CD4-positive, CD25-positive, alpha-beta regulatory T cell (primary cell): ENCODE results near the gene OVCH2. TPM values are rescaled to one million over a fixed set of nuclear protein-coding genes. Genes with fewer than 3 reads are reported as not detected.

Source experiments
- ATAC-seq, 2 donors: fragments of 150-1000 bp; cut with Tn5 transposase; one replicate each; pipeline ENCODE4 v1.10.0; 2021; ENCODE audit warnings: low read depth in 2 of 2, moderate number of reproducible peaks in 2 of 2, moderate library complexity in 1 of 2
- DNase-seq, 3 donors: peaks; one replicate each; pipeline versions ENCODE4 v3.0.0 to v3.0.0-alpha.2; 2012 to 2022; ENCODE audit warnings: mixed read lengths in 1 of 3
- H3K27ac ChIP-seq: one replicate; pipeline ENCODE4 v1.7.0; 2013; ENCODE audit warnings: mild to moderate bottlenecking, low read length; ENCODE audit not compliant: insufficient read depth, poor library complexity, severe bottlenecking
- H3K27me3 ChIP-seq: one replicate; pipeline ENCODE4 v1.7.0; 2013; ENCODE audit warnings: low read length; ENCODE audit not compliant: control insufficient read depth, insufficient read depth
- H3K36me3 ChIP-seq: one replicate; pipeline ENCODE4 v1.7.0; 2013; ENCODE audit warnings: mild to moderate bottlenecking, low read length, moderate library complexity; ENCODE audit not compliant: control insufficient read depth, insufficient read depth
- H3K4me1 ChIP-seq: 2 replicates; pipeline ENCODE4 v1.7.0; 2013; ENCODE audit warnings: mild to moderate bottlenecking, low read length; ENCODE audit not compliant: insufficient read depth, control insufficient read depth, poor library complexity, severe bottlenecking
- H3K4me3 ChIP-seq: one replicate; pipeline ENCODE4 v1.7.0; 2013; ENCODE audit warnings: low read depth, mild to moderate bottlenecking, low read length, moderate library complexity
- H3K9me3 ChIP-seq, 2 experiments: 1 replicate in 1 of 2; 2 replicates in 1 of 2; pipeline ENCODE4 v1.7.0; 2013; ENCODE audit warnings: low read length in 2 of 2, mild to moderate bottlenecking in 1 of 2, moderate library complexity in 1 of 2; ENCODE audit not compliant: control insufficient read depth in 2 of 2
- H3K27ac Mint-ChIP-seq, 3 donors: one replicate each; pipeline ENCODE4 v1.8.0; 2020 to 2022; ENCODE audit warnings: mild to moderate bottlenecking in 3 of 3, mixed read lengths in 3 of 3, moderate library complexity in 2 of 3
- H3K27me3 Mint-ChIP-seq: one replicate; pipeline ENCODE4 v1.8.0; 2022; ENCODE audit warnings: mild to moderate bottlenecking, mixed read lengths
- H3K36me3 Mint-ChIP-seq: one replicate; pipeline ENCODE4 v1.8.0; 2020; ENCODE audit warnings: mixed read lengths
- H3K4me1 Mint-ChIP-seq, 4 donors: one replicate each; pipeline ENCODE4 v1.8.0; 2020 to 2022; ENCODE audit warnings: mixed read lengths in 4 of 4, mild to moderate bottlenecking in 1 of 4
- H3K4me3 Mint-ChIP-seq, 4 donors: one replicate each; pipeline ENCODE4 v1.8.0; 2020 to 2022; ENCODE audit warnings: mild to moderate bottlenecking in 4 of 4, mixed read lengths in 4 of 4, moderate library complexity in 3 of 4
- H3K9me3 Mint-ChIP-seq, 7 donors: one replicate each; pipeline ENCODE4 v1.8.0; 2020 to 2022; ENCODE audit warnings: mixed read lengths in 7 of 7, mild to moderate bottlenecking in 3 of 7, moderate library complexity in 2 of 7
- polyA plus RNA-seq, 4 donors: library from polyadenylated mRNA; unstranded; fragments of 300-500 nt; fragmentation: Illumina TruSeq; gene quantifications; one replicate each; pipeline ENCODE4 v1.2.3, GENCODE V29; 2021
- total RNA-seq: library from RNA; stranded (reverse); gene quantifications from one replicate; pipeline ENCODE4 v1.2.3, GENCODE V29; 2022

OVCH2 gene
- total and polyA plus RNA-seq, 5 donors from 2014 or later: not detected

DNA sequence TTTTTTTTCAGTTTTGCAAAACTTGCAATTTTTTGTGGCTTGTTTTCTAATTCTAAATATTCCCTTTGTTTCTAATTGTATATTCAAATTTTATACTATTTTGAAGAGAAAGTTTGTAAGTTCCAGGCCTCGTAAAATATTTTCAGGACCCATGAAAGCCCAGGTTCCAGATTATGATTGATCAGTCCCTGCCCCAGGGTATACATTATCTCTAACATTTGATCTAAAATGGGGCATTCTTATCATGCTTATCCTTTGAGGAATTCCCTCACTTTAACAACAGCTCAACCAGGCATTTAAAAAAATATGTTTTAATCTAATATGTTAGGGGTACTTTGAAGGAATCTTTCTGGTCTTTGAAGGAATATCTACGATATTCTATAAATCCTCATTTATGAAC, 59.4 kb downstream of the OVCH2 start:
- no peak for ATAC-seq
- Mint-ChIP-seq H3K4me1 (no peaks in the 10 kb centered on the region), H3K4me3 (no peak overlapping the region), H3K27me3 (no peaks in the 10 kb centered on the region), H3K9me3 (no peaks in the 10 kb centered on the region), H3K27ac (no peak overlapping the region), H3K36me3 (peaks cover 21% of the 10 kb centered on the region)
- H3K9me3 ChIP-seq: no peaks in the 10 kb centered on the region
- H3K36me3 ChIP-seq: no peaks in the 10 kb centered on the region
- DNase-seq: no peak
- no peaks in the 10 kb centered on the region for H3K4me1 ChIP-seq
- H3K27ac ChIP-seq: no peak overlapping the region
- H3K4me3 ChIP-seq: no peak overlapping the region
- H3K27me3 ChIP-seq: no peaks in the 10 kb centered on the region

DNA sequence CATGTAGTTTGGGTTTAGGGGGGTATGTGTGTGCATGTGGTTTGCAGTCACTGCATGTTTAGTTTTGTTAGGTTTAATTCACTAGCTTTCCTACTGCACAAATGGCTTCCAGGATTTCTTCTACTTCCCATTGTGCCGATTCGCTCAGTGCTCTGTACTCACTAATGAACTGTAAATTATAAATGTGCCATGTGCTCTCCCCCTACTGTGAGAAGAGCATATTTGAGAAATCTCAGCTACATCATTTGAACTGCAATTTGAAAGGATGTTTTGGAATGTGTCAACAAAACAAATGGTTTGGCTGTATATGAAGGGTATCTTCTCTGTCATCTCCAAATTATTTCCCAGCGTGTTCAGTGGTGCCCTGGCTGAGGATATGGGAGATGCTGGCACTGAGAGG, 61.1 kb downstream of the OVCH2 start:
- H3K27me3 ChIP-seq: no peaks in the 10 kb centered on the region
- no peaks in the 10 kb centered on the region for H3K27me3 Mint-ChIP-seq
- H3K4me3 Mint-ChIP-seq: no peak overlapping the region
- no peak overlapping the region for H3K27ac ChIP-seq
- DNase-seq (no peak), ATAC-seq (no peak)
- H3K4me3 ChIP-seq: no peak overlapping the region
- H3K36me3 Mint-ChIP-seq: peaks cover 29% of the 10 kb centered on the region
- no peaks in the 10 kb centered on the region for H3K36me3 ChIP-seq
- no peaks in the 10 kb centered on the region for H3K4me1 ChIP-seq
- H3K27ac Mint-ChIP-seq: no peak overlapping the region
- no peaks in the 10 kb centered on the region for H3K9me3 ChIP-seq
- H3K9me3 Mint-ChIP-seq: no peaks in the 10 kb centered on the region
- H3K4me1 Mint-ChIP-seq: no peaks in the 10 kb centered on the region

DNA sequence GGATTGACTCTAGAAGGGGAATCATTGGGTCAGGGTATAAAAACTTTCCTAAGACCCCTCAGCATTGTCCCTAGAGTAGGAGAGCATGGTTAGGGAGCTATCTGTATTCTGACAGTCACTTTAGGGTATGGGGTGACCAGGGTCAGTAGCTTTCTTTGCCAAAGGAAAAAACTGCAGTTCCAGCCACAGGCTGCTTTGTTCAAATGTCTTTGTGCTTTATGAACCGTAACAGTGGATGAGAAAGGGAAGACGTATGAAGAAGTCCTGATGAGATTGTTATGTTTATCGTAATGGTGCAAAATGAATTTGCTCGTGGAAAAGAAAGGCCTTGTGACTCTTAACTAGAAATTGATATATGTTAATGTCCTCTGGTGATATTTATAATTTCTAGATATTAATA, 63.0 kb downstream of the OVCH2 start:
- DNase-seq (no peak), ATAC-seq (no peak)
- H3K27ac ChIP-seq: no peak overlapping the region
- Mint-ChIP-seq H3K27me3 (no peaks in the 10 kb centered on the region), H3K4me1 (no peaks in the 10 kb centered on the region), H3K9me3 (no peaks in the 10 kb centered on the region), H3K4me3 (no peak overlapping the region), H3K36me3 (peaks cover 24% of the 10 kb centered on the region), H3K27ac (no peak overlapping the region)
- no peaks in the 10 kb centered on the region for H3K9me3 ChIP-seq
- H3K4me3 ChIP-seq: no peak overlapping the region
- H3K27me3 ChIP-seq: no peaks in the 10 kb centered on the region
- no peaks in the 10 kb centered on the region for H3K36me3 ChIP-seq
- H3K4me1 ChIP-seq: no peaks in the 10 kb centered on the region

DNA sequence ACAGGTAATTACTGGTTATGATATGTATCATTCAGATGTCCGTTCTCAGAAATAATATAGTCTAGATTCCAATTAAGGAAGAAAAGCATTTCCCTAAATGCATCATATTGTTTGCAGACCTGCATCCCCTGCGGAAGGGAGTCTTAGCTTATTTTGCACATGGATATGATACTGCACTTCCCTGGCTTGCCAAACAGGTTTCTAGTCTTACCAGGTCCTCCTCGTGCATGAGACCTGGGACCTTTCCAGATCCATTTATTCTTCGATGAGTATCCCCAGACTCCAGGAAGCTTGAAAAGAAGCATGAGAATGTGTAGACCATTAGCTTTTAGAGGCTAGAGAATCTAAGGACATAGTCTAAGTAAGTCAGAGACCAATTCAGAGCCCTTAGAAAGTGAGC, 63.5 kb downstream of the OVCH2 start:
- Mint-ChIP-seq H3K27ac (no peak overlapping the region), H3K36me3 (peaks cover 24% of the 10 kb centered on the region), H3K4me3 (peak overlapping the region in 1 of 4 donors; percentile 8), H3K9me3 (no peaks in the 10 kb centered on the region), H3K4me1 (no peaks in the 10 kb centered on the region), H3K27me3 (no peaks in the 10 kb centered on the region)
- H3K4me3 ChIP-seq: no peak overlapping the region
- no peak for ATAC-seq
- no peak for DNase-seq
- no peaks in the 10 kb centered on the region for H3K27me3 ChIP-seq
- no peak overlapping the region for H3K27ac ChIP-seq
- H3K36me3 ChIP-seq: no peaks in the 10 kb centered on the region
- no peaks in the 10 kb centered on the region for H3K4me1 ChIP-seq
- no peaks in the 10 kb centered on the region for H3K9me3 ChIP-seq

DNA sequence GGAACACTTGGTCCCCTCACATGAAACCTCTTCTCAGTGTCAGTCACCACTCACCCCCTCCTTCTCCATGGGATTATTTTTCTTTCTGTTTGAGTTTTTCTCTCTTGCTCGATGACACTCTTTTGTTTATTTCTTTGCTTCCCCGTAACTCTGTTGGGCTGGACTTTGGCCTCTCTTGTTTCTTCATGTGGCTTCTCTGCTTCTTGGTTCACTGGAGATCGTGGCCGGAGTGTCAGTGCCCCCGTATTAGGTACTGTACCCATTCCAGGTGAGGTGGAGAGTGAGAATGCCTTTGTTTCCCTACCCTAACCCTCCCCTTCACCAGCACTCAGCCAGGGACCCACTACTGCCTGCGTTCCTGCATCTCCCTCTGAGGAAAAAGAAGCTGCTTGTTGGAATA, 65.5 kb downstream of the OVCH2 start:
- H3K4me3 Mint-ChIP-seq: no peak overlapping the region
- no peaks in the 10 kb centered on the region for H3K4me1 Mint-ChIP-seq
- no peaks in the 10 kb centered on the region for H3K9me3 Mint-ChIP-seq
- H3K36me3 ChIP-seq: no peaks in the 10 kb centered on the region
- no peaks in the 10 kb centered on the region for H3K27me3 Mint-ChIP-seq
- ATAC-seq (no peak), DNase-seq (no peak)
- no peak overlapping the region for H3K27ac Mint-ChIP-seq
- H3K4me3 ChIP-seq: no peak overlapping the region
- no peaks in the 10 kb centered on the region for H3K9me3 ChIP-seq
- H3K4me1 ChIP-seq: no peaks in the 10 kb centered on the region
- peaks cover 30% of the 10 kb centered on the region for H3K36me3 Mint-ChIP-seq
- no peaks in the 10 kb centered on the region for H3K27me3 ChIP-seq
- H3K27ac ChIP-seq: no peak overlapping the region

DNA sequence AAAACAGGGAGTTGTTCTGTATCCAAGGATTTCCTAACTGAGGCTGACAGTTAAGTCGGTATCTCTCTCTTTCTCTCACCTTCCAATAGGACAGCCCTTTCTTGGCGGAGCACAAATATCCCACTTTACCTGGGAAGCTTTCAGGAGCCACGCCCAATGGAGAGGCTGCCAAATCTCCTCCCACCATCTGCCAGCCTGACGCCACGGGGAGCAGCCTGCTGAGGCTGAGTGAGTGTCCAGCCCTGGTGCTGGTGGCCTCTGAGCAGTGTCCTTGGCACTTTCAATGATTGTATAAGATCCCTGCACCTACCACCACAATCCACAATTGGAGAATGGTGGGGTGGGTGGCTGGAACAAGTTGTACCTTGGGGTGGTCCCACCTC, 66.6 kb downstream of the OVCH2 start:
- no peak overlapping the region for H3K27ac Mint-ChIP-seq
- H3K4me1 Mint-ChIP-seq: no peaks in the 10 kb centered on the region
- no peaks in the 10 kb centered on the region for H3K9me3 Mint-ChIP-seq
- no peaks in the 10 kb centered on the region for H3K27me3 Mint-ChIP-seq
- DNase-seq: no peak
- Histone ChIP-seq H3K27me3 (no peaks in the 10 kb centered on the region), H3K4me1 (no peaks in the 10 kb centered on the region), H3K27ac (no peak overlapping the region), H3K36me3 (no peaks in the 10 kb centered on the region), H3K4me3 (no peak overlapping the region), H3K9me3 (no peaks in the 10 kb centered on the region)
- no peak overlapping the region for H3K4me3 Mint-ChIP-seq
- no peak for ATAC-seq
- H3K36me3 Mint-ChIP-seq: peaks cover 38% of the 10 kb centered on the region

Other genes starting within 250 kb of the OVCH2 start
- not detected for gene OLFML1, start 221.0 kb downstream of the OVCH2 start, total RNA-seq
- gene OLFML1, start 221.0 kb downstream of the OVCH2 start, polyA plus RNA-seq: under 1 TPM in 3 of 4 donors, not detected in 1; 0.10 to 0.13 (median 0.11) TPM
- 10.6 TPM for gene PPFIBP2, start 192.5 kb downstream of the OVCH2 start, total RNA-seq
- 1 to 10 TPM in 3 of 4 donors, under 1 TPM in 1; 0.47 to 4.8 (median 2.8) TPM for gene PPFIBP2, start 192.5 kb downstream of the OVCH2 start, polyA plus RNA-seq
- gene CYB5R2, start 33.0 kb downstream of the OVCH2 start, total RNA-seq: not detected
- under 1 TPM in 1 of 4 donors, not detected in 3; 0.54 TPM for gene CYB5R2, start 33.0 kb downstream of the OVCH2 start, polyA plus RNA-seq
- gene OR5P2, start 90.5 kb upstream of the OVCH2 start, total RNA-seq: not detected
- gene OR5P2, start 90.5 kb upstream of the OVCH2 start, polyA plus RNA-seq: not detected
- gene OR5P3, start 124.4 kb upstream of the OVCH2 start, total RNA-seq: not detected
- gene OR5P3, start 124.4 kb upstream of the OVCH2 start, polyA plus RNA-seq: not detected
- gene OR10A6, start 224.8 kb upstream of the OVCH2 start, total RNA-seq: not detected
- gene OR10A6, start 224.8 kb upstream of the OVCH2 start, polyA plus RNA-seq: not detected
- not detected for gene OR10A3, start 235.2 kb upstream of the OVCH2 start, total RNA-seq
- gene OR10A3, start 235.2 kb upstream of the OVCH2 start, polyA plus RNA-seq: not detected